Loucy (cell line): ENCODE measurements around the gene SLC22A23.

Experiments used
- H2AFZ ChIP-seq: fragments of 200-600 bp; sonication (generic); 2 replicates; pipeline ENCODE4 v1.6.0; 2016; ENCODE audit warnings: antibody characterized with exemption, mild to moderate bottlenecking, low read length, moderate library complexity
- H3F3A ChIP-seq: fragments of 200-600 bp; 2 replicates; pipeline ENCODE4 v1.6.0; 2016; ENCODE audit warnings: antibody characterized with exemption, low read depth, mild to moderate bottlenecking
- H3K27me3 ChIP-seq: fragments of 200-600 bp; sonication (generic); 2 replicates; pipeline ENCODE4 v1.6.1; 2014; ENCODE audit warnings: low read length, mild to moderate bottlenecking; ENCODE audit not compliant: insufficient read depth, poor library complexity, severe bottlenecking
- H3K36me3 ChIP-seq: fragments of 200-600 bp; sonication (generic); 2 replicates; pipeline ENCODE4 v1.6.1; 2016; ENCODE audit warnings: low read length; ENCODE audit not compliant: insufficient read depth
- H3K4me1 ChIP-seq: fragments of 200-600 bp; sonication (generic); 2 replicates; pipeline ENCODE4 v1.5.1; 2014; ENCODE audit warnings: low read length, mild to moderate bottlenecking; ENCODE audit not compliant: insufficient read depth, poor library complexity, severe bottlenecking
- H3K4me2 ChIP-seq: fragments of 200-600 bp; sonication (generic); 2 replicates; pipeline ENCODE4 v1.6.0; 2014; ENCODE audit warnings: antibody characterized with exemption, low read length, low read depth, mild to moderate bottlenecking; ENCODE audit not compliant: poor library complexity, severe bottlenecking
- H3K4me3 ChIP-seq: fragments of 200-600 bp; sonication (generic); 2 replicates; pipeline ENCODE4 v1.5.1; 2014; ENCODE audit warnings: low read length, mild to moderate bottlenecking, mixed read lengths; ENCODE audit not compliant: poor library complexity, severe bottlenecking
- H3K79me2 ChIP-seq: fragments of 200-600 bp; sonication (generic); 2 replicates; pipeline ENCODE4 v1.6.1; 2014; ENCODE audit warnings: low read length; ENCODE audit not compliant: insufficient read depth
- H3K9ac ChIP-seq: fragments of 200-600 bp; sonication (generic); 2 replicates; pipeline ENCODE4 v1.6.0; 2014; ENCODE audit warnings: mild to moderate bottlenecking, low read depth, low read length, moderate library complexity; ENCODE audit not compliant: poor library complexity, severe bottlenecking
- H3K9me2 ChIP-seq: fragments of 200-600 bp; sonication (generic); replicated peaks from 2 replicates; pipeline ENCODE4 v1.6.1; 2016; ENCODE audit warnings: low read depth, low read length, mixed read lengths
- H3K9me3 ChIP-seq: fragments of 200-600 bp; sonication (generic); 2 replicates; pipeline ENCODE4 v1.6.1; 2014; ENCODE audit warnings: mild to moderate bottlenecking, antibody characterized with exemption, low read length, low read depth; ENCODE audit not compliant: insufficient read depth
- H4K20me1 ChIP-seq: fragments of 200-600 bp; sonication (generic); 2 replicates; pipeline ENCODE4 v1.6.0; 2014; ENCODE audit warnings: antibody characterized with exemption, low read length, mild to moderate bottlenecking; ENCODE audit not compliant: insufficient read depth, poor library complexity, severe bottlenecking
- EZH2phosphoT487 ChIP-seq: fragments of 200-600 bp; IDR thresholded peaks from 2 replicates; pipeline ENCODE4 v1.6.1; 2018; ENCODE audit warnings: antibody characterized with exemption, mild to moderate bottlenecking, moderate library complexity, borderline replicate concordance
- TF ChIP-seq, protein P1 (sequence below): fragments of 200-600 bp; sonication (generic); conservative IDR thresholded peaks from 2 replicates; pipeline ENCODE4 v1.5.1; 2014; ENCODE audit warnings: mild to moderate bottlenecking, antibody characterized with exemption, low read length

SLC22A23 gene

GRCh38 chr6:3418496-3419060 is 38.3 kb downstream of the SLC22A23 start:
- Histone ChIP-seq H3F3A (no peaks in the 10 kb centered on the region), H3K79me2 (no peaks in the 10 kb centered on the region), H2AFZ (no peak overlapping the region), H3K4me1 (peaks cover 37% of the 10 kb centered on the region), H4K20me1 (no peaks in the 10 kb centered on the region), H3K9me3 (no peaks in the 10 kb centered on the region), H3K9ac (no peak overlapping the region), H3K27me3 (no peaks in the 10 kb centered on the region), H3K36me3 (no peaks in the 10 kb centered on the region), H3K4me3 (no peak overlapping the region), H3K4me2 (no peak overlapping the region), H3K9me2 (no peaks in the 10 kb centered on the region)
- TF ChIP-seq, protein P1, sequence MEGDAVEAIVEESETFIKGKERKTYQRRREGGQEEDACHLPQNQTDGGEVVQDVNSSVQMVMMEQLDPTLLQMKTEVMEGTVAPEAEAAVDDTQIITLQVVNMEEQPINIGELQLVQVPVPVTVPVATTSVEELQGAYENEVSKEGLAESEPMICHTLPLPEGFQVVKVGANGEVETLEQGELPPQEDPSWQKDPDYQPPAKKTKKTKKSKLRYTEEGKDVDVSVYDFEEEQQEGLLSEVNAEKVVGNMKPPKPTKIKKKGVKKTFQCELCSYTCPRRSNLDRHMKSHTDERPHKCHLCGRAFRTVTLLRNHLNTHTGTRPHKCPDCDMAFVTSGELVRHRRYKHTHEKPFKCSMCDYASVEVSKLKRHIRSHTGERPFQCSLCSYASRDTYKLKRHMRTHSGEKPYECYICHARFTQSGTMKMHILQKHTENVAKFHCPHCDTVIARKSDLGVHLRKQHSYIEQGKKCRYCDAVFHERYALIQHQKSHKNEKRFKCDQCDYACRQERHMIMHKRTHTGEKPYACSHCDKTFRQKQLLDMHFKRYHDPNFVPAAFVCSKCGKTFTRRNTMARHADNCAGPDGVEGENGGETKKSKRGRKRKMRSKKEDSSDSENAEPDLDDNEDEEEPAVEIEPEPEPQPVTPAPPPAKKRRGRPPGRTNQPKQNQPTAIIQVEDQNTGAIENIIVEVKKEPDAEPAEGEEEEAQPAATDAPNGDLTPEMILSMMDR, result no peak
- TF ChIP-seq EZH2phosphoT487, result no peak

DNA sequence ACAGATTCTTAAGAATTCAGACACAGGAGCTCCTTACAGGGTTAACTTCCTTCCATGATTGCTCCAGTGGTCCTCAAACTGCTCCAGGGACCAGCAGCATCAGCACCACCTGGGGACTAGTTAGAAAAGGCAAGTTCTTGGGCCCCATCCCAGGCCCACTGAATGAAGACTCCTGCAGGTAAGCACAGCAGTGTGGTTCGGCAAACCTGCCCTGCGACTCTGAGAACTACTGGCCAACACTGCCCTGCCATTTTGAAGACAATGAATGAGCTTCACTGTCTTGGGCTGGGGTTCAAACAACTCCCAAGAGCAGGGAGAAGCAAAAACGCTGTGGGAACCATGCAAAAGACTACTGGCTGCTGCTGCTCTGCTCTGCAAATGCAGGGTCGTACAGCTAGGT is 39.4 kb downstream of the SLC22A23 start:
- no peaks in the 10 kb centered on the region for H3K36me3 ChIP-seq
- no peaks in the 10 kb centered on the region for H4K20me1 ChIP-seq
- H3K27me3 ChIP-seq, result no peaks in the 10 kb centered on the region
- H3K79me2 ChIP-seq, result no peaks in the 10 kb centered on the region
- no peak overlapping the region for H2AFZ ChIP-seq
- no peaks in the 10 kb centered on the region for H3F3A ChIP-seq
- H3K9me2 ChIP-seq, result no peaks in the 10 kb centered on the region
- TF ChIP-seq, protein P1, result no peak
- no peak for TF ChIP-seq EZH2phosphoT487
- H3K4me3 ChIP-seq, result no peak overlapping the region
- H3K9ac ChIP-seq, result no peak overlapping the region
- H3K4me2 ChIP-seq, result no peak overlapping the region
- peaks cover 27% of the 10 kb centered on the region for H3K4me1 ChIP-seq
- no peaks in the 10 kb centered on the region for H3K9me3 ChIP-seq

DNA sequence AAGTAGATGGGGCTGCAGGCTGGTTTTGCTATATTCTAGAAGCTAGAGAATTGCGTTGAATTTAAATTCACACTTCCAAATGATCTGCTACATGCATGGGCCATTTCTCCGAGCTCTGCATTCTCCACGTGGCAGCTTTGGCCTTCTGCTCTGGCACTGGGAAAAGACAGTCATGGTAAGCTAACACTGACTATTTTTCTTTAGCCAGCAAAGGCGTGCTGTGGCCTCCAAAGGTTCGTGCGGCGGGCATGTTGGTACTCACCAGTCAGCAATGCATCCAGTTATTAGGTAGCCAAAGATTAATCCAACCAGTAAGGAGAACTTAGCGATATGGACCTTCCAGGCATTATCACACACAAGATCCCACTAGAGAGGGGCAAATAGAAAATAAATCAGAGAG is 41.4 kb downstream of the SLC22A23 start:
- Histone ChIP-seq H3K4me3 (no peak overlapping the region), H4K20me1 (no peaks in the 10 kb centered on the region), H3K9me3 (no peaks in the 10 kb centered on the region), H3K9ac (no peak overlapping the region), H3K27me3 (no peaks in the 10 kb centered on the region), H3K36me3 (no peaks in the 10 kb centered on the region), H3F3A (no peaks in the 10 kb centered on the region), H3K4me1 (peaks cover 18% of the 10 kb centered on the region), H3K9me2 (no peaks in the 10 kb centered on the region), H3K79me2 (no peaks in the 10 kb centered on the region), H2AFZ (no peak overlapping the region), H3K4me2 (no peak overlapping the region)
- no peak for TF ChIP-seq EZH2phosphoT487
- TF ChIP-seq, protein P1, result no peak
